ENCODE results near the gene CTPS1. TPM values are rescaled to one million over a fixed set of nuclear protein-coding genes. Genes with fewer than 3 reads are reported as not detected.

CTPS1 gene
- total RNA-seq, 1 experiment from 2014 or later, result 73.4 TPM

DNA sequence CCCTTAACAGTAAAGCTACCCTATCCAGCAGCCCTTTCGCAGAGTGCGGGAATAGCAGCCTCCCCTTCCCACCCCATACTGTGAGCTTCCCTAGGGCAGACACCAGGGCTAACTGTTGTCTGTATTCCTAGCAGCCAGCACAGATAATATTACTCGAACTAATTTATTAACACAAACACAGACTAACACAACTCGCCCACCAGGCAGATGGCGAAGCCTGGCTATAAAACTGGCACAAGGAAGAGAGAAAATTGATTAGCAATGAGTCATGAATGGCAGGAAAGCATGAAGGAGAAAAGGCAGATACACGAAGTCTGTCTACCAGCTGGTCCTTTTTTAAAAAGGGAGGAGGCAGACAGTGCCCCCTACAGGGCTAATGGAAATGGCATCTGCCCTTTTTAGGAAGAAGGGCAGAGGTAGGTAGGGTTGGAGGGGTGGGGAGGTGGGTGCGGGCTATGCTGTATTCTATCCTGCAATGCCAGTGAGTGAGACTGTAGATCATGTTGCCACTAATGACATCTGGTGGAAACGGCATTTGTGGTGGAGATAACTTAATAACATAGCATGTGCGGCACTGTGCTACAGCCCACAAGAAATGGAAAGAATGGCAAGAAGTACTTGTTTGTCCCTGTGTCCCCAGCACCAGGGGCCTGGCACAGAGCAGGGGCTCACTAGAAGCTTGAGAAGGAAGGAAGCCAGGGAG lies 30.6 kb upstream of the CTPS1 start:
- Mint-ChIP-seq H3K4me3 (no peak overlapping the region), H3K4me1 (peaks cover 12% of the 10 kb centered on the region), H3K27me3 (ENCODE audit: low read depth) (peaks cover 5% of the 10 kb centered on the region), H3K27ac (no peak overlapping the region), H3K9me3 (no peaks in the 10 kb centered on the region), H3K36me3 (no peaks in the 10 kb centered on the region)
- TF ChIP-seq MXD4 (CRISPR knock-in tag; IDR thresholded peaks at IDR 0.05; ENCODE audit: borderline replicate concordance), result no peak
- peak; percentile 68 for TF ChIP-seq CTCF (IDR thresholded peaks at IDR 0.05)
- ChIA-PET POLR2A (interaction anchor here (0.5 to 5.8 kb wide), 3 partner anchors 12 to 91 kb away, joined by 3 to 46 read pairs (median 5); partner anchors contain the start of gene CITED4), CTCF (interaction anchor here (0.5 to 11.3 kb wide), 49 partner anchors 9 to 1161 kb away, joined by 3 to 515 read pairs (median 4); partner anchors contain the start of genes CITED4, CTPS1, RIMS3 and SLFNL1)
- DNase-seq (ENCODE audit: low spot score) (peak; percentile 82), ATAC-seq (peak; percentile 78)

- Mint-ChIP-seq H3K36me3 (no peaks in the 10 kb centered on the region), H3K27ac (no peak overlapping the region), H3K9me3 (no peaks in the 10 kb centered on the region), H3K4me1 (peaks cover 11% of the 10 kb centered on the region), H3K27me3 (ENCODE audit: low read depth) (peaks cover 5% of the 10 kb centered on the region), H3K4me3 (no peak overlapping the region)
- TF ChIP-seq, protein P1, sequence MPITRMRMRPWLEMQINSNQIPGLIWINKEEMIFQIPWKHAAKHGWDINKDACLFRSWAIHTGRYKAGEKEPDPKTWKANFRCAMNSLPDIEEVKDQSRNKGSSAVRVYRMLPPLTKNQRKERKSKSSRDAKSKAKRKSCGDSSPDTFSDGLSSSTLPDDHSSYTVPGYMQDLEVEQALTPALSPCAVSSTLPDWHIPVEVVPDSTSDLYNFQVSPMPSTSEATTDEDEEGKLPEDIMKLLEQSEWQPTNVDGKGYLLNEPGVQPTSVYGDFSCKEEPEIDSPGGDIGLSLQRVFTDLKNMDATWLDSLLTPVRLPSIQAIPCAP (CRISPR knock-in tag; IDR thresholded peaks at IDR 0.05), result no peak
- TF ChIP-seq TEAD4 (CRISPR knock-in tag; IDR thresholded peaks at IDR 0.05), result no peak
- no peak for TF ChIP-seq EMX1 (CRISPR knock-in tag; IDR thresholded peaks at IDR 0.05)
- no peak for TF ChIP-seq PRRX2 (CRISPR knock-in tag; IDR thresholded peaks at IDR 0.05)
- no peak for TF ChIP-seq ZNF281 (CRISPR knock-in tag; IDR thresholded peaks at IDR 0.05)
- TF ChIP-seq, protein P2, sequence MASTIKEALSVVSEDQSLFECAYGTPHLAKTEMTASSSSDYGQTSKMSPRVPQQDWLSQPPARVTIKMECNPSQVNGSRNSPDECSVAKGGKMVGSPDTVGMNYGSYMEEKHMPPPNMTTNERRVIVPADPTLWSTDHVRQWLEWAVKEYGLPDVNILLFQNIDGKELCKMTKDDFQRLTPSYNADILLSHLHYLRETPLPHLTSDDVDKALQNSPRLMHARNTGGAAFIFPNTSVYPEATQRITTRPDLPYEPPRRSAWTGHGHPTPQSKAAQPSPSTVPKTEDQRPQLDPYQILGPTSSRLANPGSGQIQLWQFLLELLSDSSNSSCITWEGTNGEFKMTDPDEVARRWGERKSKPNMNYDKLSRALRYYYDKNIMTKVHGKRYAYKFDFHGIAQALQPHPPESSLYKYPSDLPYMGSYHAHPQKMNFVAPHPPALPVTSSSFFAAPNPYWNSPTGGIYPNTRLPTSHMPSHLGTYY (CRISPR knock-in tag; IDR thresholded peaks at IDR 0.05), result no peak
- no peak for TF ChIP-seq NR3C1 (CRISPR knock-in tag; conservative IDR thresholded peaks at IDR 0.05; ENCODE audit: low read depth)
- TF ChIP-seq PRDM15 (CRISPR knock-in tag; IDR thresholded peaks at IDR 0.05), result no peak
- no peak for TF ChIP-seq MYBL2 (CRISPR knock-in tag; IDR thresholded peaks at IDR 0.05)
- no peak for TF ChIP-seq ZNF423 (CRISPR knock-in tag; IDR thresholded peaks at IDR 0.05)
- no peak for TF ChIP-seq NFYB (CRISPR knock-in tag; conservative IDR thresholded peaks at IDR 0.05; ENCODE audit: low read depth)
- TF ChIP-seq, protein P3, sequence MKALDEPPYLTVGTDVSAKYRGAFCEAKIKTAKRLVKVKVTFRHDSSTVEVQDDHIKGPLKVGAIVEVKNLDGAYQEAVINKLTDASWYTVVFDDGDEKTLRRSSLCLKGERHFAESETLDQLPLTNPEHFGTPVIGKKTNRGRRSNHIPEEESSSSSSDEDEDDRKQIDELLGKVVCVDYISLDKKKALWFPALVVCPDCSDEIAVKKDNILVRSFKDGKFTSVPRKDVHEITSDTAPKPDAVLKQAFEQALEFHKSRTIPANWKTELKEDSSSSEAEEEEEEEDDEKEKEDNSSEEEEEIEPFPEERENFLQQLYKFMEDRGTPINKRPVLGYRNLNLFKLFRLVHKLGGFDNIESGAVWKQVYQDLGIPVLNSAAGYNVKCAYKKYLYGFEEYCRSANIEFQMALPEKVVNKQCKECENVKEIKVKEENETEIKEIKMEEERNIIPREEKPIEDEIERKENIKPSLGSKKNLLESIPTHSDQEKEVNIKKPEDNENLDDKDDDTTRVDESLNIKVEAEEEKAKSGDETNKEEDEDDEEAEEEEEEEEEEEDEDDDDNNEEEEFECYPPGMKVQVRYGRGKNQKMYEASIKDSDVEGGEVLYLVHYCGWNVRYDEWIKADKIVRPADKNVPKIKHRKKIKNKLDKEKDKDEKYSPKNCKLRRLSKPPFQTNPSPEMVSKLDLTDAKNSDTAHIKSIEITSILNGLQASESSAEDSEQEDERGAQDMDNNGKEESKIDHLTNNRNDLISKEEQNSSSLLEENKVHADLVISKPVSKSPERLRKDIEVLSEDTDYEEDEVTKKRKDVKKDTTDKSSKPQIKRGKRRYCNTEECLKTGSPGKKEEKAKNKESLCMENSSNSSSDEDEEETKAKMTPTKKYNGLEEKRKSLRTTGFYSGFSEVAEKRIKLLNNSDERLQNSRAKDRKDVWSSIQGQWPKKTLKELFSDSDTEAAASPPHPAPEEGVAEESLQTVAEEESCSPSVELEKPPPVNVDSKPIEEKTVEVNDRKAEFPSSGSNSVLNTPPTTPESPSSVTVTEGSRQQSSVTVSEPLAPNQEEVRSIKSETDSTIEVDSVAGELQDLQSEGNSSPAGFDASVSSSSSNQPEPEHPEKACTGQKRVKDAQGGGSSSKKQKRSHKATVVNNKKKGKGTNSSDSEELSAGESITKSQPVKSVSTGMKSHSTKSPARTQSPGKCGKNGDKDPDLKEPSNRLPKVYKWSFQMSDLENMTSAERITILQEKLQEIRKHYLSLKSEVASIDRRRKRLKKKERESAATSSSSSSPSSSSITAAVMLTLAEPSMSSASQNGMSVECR (CRISPR knock-in tag; IDR thresholded peaks at IDR 0.05; ENCODE audit: borderline replicate concordance), result no peak
- no peak for TF ChIP-seq IRF2 (CRISPR knock-in tag; IDR thresholded peaks at IDR 0.05; ENCODE audit: borderline replicate concordance, low read depth)
- TF ChIP-seq, protein P4, sequence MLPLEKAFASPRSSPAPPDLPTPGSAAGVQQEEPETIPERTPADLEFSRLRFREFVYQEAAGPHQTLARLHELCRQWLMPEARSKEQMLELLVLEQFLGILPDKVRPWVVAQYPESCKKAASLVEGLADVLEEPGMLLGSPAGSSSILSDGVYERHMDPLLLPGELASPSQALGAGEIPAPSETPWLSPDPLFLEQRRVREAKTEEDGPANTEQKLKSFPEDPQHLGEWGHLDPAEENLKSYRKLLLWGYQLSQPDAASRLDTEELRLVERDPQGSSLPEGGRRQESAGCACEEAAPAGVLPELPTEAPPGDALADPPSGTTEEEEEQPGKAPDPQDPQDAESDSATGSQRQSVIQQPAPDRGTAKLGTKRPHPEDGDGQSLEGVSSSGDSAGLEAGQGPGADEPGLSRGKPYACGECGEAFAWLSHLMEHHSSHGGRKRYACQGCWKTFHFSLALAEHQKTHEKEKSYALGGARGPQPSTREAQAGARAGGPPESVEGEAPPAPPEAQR (CRISPR knock-in tag; IDR thresholded peaks at IDR 0.05), result no peak
- ChIA-PET POLR2A (interaction anchor here (5.8 kb wide), 1 partner anchor 88 kb away, joined by 46 read pairs; the partner anchor contains the start of gene CITED4), CTCF (interaction anchor here (1.1 to 11.3 kb wide), 18 partner anchors 9 to 329 kb away, joined by 4 to 515 read pairs (median 10); partner anchors contain the start of genes CITED4 and CTPS1)
- DNase-seq (ENCODE audit: low spot score) (no peak), ATAC-seq (no peak)
Measured at GRCh38 chr1:40949563-40949962, 29.9 kb upstream of the CTPS1 start.
